HepG2 (cell line): ENCODE results near the gene SSC5D. TPM values are rescaled to one million over a fixed set of nuclear protein-coding genes. Genes with fewer than 3 reads are reported as not detected.

Source experiments
- ARID5B ChIP-seq: IDR thresholded peaks from 2 replicates; pipeline ENCODE4 v1.4.0; 2020; ENCODE audit warnings: mild to moderate bottlenecking, missing genetic modification reagents
- BHLHE40 ChIP-seq: IDR thresholded peaks from 2 replicates; pipeline ENCODE4 v1.6.1; 2011; ENCODE audit warnings: low read length, improper control_type of control experiment
- CC2D1A ChIP-seq: sonication (generic); formaldehyde crosslinking; IDR thresholded peaks from 2 replicates; pipeline ENCODE4 v1.8.1; 2023; ENCODE audit warnings: mild to moderate bottlenecking, missing genetic modification reagents
- FOSL1 ChIP-seq: sonication (generic); formaldehyde crosslinking; IDR thresholded peaks from 2 replicates; pipeline ENCODE4 v1.9.0; 2021; ENCODE audit warnings: missing genetic modification reagents, borderline replicate concordance
- KLF9 ChIP-seq: IDR thresholded peaks from 2 replicates; pipeline ENCODE4 v1.6.1; 2016; ENCODE audit warnings: low read depth
- KMT2A ChIP-seq: sonication (generic); formaldehyde crosslinking; IDR thresholded peaks from 2 replicates; pipeline ENCODE4 v1.4.0; 2020; ENCODE audit warnings: missing genetic modification reagents
- MAFG ChIP-seq: sonication (generic); formaldehyde crosslinking; IDR thresholded peaks from 2 replicates; pipeline ENCODE4 v1.5.1; 2020; ENCODE audit warnings: mild to moderate bottlenecking, missing genetic modification reagents
- MEIS2 ChIP-seq: sonication (generic); formaldehyde crosslinking; IDR thresholded peaks from 2 replicates; pipeline ENCODE4 v1.9.0; 2021; ENCODE audit warnings: mild to moderate bottlenecking, missing genetic modification reagents
- PCBP1 ChIP-seq: fragments of 200-400 bp; formaldehyde crosslinking; IDR thresholded peaks from 2 replicates; pipeline ENCODE4 v1.6.1; 2017; ENCODE audit warnings: mild to moderate bottlenecking, low read depth, low read length, borderline replicate concordance
- RBAK ChIP-seq: sonication (generic); formaldehyde crosslinking; IDR thresholded peaks from 2 replicates; pipeline ENCODE4 v1.5.1; 2020; ENCODE audit warnings: mild to moderate bottlenecking, missing genetic modification reagents
- RBM22 ChIP-seq: fragments of 200-400 bp; formaldehyde crosslinking; optimal IDR thresholded peaks from 2 replicates; pipeline ENCODE3; 2017; ENCODE audit warnings: mild to moderate bottlenecking, low read length, moderate library complexity
- SNAPC4 ChIP-seq: sonication (generic); formaldehyde crosslinking; IDR thresholded peaks from 2 replicates; pipeline ENCODE4 v1.4.0; 2020; ENCODE audit warnings: mild to moderate bottlenecking, missing genetic modification reagents
- ZNF432 ChIP-seq: sonication (generic); formaldehyde crosslinking; IDR thresholded peaks from 2 replicates; pipeline ENCODE4 v1.5.0; 2020; ENCODE audit warnings: missing genetic modification reagents, mild to moderate bottlenecking, borderline replicate concordance
- ZNF619 ChIP-seq: sonication (generic); formaldehyde crosslinking; IDR thresholded peaks from 2 replicates; pipeline ENCODE4 v1.4.0; 2020; ENCODE audit warnings: mild to moderate bottlenecking, missing genetic modification reagents
- polyA plus RNA-seq, 8 experiments: library from polyadenylated mRNA; depleted of rRNA in 3 of 8; stranded (reverse) in 7 of 8; unstranded in 1 of 8; fragments of >200 nt; fragmentation: Illumina TruSeq in 4 of 8; extraction: Trizol in 4 of 8; gene quantifications; 2 replicates each; pipeline versions ENCODE4 v1.2.1 to v1.2.3, GENCODE V29; 2011 to 2016; ENCODE audit warnings: low read depth in 4 of 8, missing spikeins in 1 of 8, mixed read lengths in 1 of 8; ENCODE audit not compliant: insufficient read depth in 1 of 8
- total RNA-seq, 5 experiments: library from RNA; depleted of rRNA; stranded (reverse); fragments of >200 nt; fragmentation: Illumina TruSeq; extraction: Trizol; gene quantifications; 2 replicates each; pipeline ENCODE4 v1.2.3, GENCODE V29; 2016; ENCODE audit warnings: low read depth in 1 of 5
- TF ChIP-seq, protein P1 (sequence below): sonication (generic); formaldehyde crosslinking; IDR thresholded peaks from 2 replicates; pipeline ENCODE4 v1.4.0; 2020; ENCODE audit warnings: missing genetic modification reagents

Gene SSC5D
- total and polyA plus RNA-seq, 2 of the 13 experiments (the other 11 are each of a cell fraction or from before 2014, with no cell fraction given) = not detected

DNA sequence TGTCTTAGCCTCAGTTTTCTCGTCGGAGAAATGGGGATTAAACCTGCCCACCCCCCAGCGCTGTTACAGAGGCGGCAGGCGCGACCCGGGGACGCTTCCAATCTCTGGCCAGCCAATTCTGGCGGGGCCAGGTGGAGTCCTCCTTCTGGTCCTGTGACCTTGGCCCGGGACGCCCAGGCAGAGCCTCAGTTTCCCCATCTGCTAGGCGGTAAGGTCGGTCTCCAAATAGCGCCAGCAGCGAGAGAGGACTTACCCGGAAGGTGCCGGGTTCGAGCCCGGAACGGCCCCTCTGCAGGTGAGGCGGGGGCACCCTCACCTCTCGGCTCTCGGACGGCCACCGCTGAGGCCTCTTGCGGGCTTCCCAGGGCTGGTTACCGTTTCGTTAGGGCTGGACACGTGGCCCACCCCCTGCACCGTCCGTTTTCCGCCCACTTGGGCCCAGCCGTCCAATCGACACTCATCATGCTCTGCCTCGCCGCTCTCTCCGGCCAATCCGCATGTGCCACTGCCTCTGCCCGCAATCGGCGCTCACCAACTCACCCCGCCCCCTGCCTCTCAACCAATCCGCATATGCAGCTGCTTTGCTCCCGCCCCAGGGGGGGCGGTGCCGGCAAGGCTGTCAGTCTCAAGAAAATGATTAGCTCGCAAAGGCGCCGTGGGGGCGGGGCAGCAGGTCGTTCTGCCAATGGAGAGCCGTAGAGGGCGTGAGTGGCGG, 26.8 kb upstream of the SSC5D start, which contains the start of gene ISOC2 (continued):
- TF ChIP-seq, protein P1, sequence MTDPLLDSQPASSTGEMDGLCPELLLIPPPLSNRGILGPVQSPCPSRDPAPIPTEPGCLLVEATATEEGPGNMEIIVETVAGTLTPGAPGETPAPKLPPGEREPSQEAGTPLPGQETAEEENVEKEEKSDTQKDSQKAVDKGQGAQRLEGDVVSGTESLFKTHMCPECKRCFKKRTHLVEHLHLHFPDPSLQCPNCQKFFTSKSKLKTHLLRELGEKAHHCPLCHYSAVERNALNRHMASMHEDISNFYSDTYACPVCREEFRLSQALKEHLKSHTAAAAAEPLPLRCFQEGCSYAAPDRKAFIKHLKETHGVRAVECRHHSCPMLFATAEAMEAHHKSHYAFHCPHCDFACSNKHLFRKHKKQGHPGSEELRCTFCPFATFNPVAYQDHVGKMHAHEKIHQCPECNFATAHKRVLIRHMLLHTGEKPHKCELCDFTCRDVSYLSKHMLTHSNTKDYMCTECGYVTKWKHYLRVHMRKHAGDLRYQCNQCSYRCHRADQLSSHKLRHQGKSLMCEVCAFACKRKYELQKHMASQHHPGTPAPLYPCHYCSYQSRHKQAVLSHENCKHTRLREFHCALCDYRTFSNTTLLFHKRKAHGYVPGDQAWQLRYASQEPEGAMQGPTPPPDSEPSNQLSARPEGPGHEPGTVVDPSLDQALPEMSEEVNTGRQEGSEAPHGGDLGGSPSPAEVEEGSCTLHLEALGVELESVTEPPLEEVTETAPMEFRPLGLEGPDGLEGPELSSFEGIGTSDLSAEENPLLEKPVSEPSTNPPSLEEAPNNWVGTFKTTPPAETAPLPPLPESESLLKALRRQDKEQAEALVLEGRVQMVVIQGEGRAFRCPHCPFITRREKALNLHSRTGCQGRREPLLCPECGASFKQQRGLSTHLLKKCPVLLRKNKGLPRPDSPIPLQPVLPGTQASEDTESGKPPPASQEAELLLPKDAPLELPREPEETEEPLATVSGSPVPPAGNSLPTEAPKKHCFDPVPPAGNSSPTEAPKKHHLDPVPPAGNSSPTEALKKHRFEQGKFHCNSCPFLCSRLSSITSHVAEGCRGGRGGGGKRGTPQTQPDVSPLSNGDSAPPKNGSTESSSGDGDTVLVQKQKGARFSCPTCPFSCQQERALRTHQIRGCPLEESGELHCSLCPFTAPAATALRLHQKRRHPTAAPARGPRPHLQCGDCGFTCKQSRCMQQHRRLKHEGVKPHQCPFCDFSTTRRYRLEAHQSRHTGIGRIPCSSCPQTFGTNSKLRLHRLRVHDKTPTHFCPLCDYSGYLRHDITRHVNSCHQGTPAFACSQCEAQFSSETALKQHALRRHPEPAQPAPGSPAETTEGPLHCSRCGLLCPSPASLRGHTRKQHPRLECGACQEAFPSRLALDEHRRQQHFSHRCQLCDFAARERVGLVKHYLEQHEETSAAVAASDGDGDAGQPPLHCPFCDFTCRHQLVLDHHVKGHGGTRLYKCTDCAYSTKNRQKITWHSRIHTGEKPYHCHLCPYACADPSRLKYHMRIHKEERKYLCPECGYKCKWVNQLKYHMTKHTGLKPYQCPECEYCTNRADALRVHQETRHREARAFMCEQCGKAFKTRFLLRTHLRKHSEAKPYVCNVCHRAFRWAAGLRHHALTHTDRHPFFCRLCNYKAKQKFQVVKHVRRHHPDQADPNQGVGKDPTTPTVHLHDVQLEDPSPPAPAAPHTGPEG (CRISPR knock-in tag) = 0 out of 2 replicates have a peak, but pooled peaks have one; percentile 31
- TF ChIP-seq KLF9 (CRISPR knock-in tag) (peak; percentile 32; the same call in 1 of the 2 replicates), BHLHE40 (no peak), CC2D1A (CRISPR knock-in tag) (no peak), MAFG (no peak), SNAPC4 (peak; percentile 69; the same call in 1 of the 2 replicates), RBAK (CRISPR knock-in tag) (no peak), MEIS2 (peak; percentile 10; the same call in 1 of the 2 replicates), ARID5B (CRISPR knock-in tag) (no peak; the same call in 1 of the 2 replicates), KMT2A (CRISPR knock-in tag) (no peak), ZNF619 (peak; percentile 42; the same call in 1 of the 2 replicates), FOSL1 (CRISPR knock-in tag) (no peak), ZNF432 (CRISPR knock-in tag) (no peak), RBM22 (peak; percentile 83), PCBP1 (0 out of 2 replicates have a peak, but pooled peaks have one; percentile 75)
